NCI-H2029 (cell line): ENCODE data around the gene STIM1.

Experiments used
- DNase-seq: peaks from one replicate; lab custom pipeline; 2025; lab: John Stamatoyannopoulos, UW

STIM1 gene

DNA sequence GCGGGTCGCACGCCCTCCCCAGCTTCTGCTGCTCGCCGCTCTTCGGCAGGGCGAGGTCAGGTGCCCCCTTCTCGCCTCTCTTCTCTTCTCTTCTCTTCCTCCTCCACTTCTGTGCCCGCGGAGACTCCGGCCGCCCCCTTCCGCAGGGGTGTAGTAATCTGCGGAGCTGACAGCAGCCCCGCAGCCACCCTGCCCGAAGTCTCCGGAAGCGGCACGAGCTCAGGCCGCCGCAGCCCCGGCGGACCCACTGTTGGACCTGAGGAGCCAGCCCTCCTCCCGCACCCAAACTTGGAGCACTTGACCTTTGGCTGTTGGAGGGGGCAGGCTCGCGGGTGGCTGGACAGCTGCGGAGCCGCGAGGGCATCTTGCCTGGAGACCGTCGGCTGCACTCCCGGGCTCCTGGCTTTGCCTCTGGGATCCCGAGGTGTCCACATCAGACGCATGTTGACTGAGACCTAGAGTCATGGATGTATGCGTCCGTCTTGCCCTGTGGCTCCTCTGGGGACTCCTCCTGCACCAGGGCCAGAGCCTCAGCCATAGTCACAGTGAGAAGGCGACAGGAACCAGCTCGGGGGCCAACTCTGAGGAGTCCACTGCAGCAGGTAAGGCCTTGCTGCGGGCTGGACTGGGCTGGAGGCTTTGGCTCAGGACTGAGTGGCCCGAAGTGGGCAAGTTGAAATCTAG lies 486 bp downstream of the STIM1 start:
- DNase-seq: no peak

DNA sequence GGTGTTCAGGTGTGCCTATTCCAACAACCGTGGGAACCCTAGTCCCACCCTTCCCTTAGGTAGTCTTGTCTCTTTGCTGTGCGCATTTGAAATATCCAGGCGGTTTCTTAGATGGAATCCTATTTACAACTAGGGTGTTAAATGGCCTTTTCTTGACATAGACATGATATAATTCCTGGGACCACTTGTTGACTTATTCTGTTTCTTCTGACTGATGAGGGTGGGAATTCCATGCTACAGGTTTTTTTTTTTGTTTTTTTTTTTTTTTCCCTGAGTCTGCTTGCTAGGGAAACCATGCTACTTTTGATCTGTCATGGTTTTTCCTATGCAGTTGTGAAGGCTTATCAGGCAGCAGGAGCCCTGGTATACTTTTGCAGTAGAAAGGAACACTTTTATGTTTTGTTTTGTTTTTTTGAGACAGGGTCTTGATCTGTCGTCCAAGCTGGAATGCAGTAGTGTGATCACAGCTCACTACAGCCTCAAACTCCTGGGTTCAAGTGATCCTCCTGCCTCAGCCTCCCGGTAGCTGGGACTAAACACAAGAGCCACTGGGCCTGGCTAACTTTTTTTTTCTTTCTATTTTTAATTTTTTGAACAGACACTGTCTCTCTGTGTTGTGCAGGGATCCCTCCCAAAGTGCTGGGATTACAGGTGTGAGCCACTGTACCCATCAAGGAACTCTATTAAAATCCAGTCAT lies 1.5 kb downstream of the STIM1 start:
- DNase-seq: no peak

DNA sequence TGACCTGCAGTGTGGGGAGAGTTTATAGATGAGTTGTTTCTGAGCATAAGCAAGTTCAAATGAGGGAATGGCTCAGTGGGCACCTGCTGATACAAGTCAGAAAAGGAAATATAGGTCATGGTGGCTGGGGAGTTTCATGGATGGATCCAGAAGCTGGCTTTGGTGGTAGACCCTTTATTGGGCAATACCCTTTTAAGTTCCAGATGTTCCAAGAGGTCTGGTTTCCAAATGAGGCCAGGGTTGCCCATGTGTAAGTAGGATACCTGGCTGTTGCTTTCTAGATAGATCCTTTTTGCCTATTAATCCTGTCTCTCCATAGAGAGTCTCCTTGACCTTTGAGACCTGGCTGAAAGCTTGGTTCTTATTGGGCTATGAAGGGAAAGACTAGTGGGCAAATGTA lies 2.2 kb downstream of the STIM1 start:
- DNase-seq: no peak

DNA sequence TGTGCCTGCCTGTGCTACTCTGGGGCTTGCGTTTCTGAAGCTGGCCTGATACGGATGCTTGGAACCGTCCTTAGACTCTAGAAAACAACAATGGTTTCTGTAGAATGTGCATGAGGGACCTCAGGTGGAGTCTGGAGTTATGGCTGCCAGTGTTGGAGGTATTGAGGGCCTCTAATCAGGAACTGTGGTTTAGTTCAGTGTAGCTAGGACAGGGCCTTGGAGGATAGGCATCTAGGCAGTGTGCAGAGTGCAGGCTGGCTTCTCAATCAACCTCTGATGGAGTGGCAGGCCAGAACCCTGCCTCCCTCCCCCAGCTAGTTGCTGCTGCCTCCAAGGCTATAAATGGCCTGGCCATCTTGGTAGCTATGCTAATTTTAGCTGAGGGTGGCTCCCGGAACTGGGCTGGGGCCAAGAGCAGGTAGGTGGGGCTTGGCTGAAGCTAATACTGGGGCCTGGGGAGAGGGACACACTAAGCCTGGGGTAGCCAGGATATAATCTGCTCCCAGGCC lies 4.0 kb downstream of the STIM1 start:
- peak; percentile 64 for DNase-seq

DNA sequence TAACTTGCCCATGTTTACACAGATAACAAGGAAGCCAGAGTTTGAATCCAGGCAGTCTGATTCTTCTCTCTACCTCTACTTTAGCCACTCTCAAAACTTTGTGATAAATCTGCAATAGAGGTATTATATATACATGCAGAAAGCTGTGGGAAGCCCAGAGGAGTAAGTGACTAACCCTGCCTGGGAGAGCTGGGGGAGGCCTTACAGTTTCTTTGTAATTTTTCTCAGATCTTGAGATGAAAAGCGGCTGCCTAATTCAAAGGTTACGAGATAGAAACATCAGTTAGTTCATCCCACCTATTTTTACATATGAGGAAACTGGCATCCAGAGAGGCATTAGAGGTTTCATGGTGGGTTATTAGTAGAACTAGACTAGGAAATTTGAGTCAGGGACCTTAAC lies 4.9 kb downstream of the STIM1 start:
- no peak for DNase-seq

DNA sequence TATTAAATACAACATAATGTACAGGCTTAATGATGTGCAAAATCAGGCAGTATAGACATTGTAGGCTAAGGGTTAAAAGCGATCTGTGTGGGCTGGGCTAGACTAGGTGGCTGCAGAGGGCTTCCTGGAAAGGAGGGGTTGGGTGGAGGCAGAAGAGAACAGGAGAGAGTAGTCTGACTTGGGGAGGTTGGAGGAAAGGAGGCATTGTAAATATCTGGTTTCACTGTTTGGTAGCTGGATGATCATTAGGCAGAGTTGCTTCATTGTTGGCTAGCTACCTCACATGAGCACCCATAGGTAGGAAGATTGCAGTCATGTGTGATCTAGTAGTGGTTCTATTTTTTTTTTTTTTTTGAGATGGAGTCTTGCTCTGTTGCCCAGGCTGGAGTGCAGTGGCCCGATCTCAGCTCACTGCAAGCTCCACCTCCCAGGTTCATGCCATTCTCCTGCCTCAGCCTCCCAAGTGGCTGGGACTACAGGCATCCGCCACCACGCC lies 5.5 kb downstream of the STIM1 start:
- peak; percentile 78 for DNase-seq

DNA sequence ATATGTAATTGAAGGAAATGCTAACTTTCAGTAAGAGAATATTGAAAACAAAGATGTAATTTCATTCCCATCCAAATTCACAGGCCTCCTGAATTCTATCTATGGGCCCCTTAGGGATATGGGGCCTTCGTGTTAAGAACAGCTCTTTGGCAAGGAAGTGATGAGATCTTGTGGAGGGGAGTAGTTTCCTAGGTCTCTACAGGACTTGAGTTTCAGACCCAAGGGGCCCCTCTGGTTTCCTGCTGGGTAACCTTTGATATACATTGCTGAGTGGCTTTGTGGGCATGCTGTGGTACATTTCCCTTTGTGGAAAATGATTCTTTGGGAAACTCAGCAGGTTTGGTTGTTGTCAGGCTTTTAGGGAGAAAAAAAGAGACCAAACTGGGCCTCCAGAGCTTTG lies 6.2 kb downstream of the STIM1 start:
- DNase-seq: no peak

DNA sequence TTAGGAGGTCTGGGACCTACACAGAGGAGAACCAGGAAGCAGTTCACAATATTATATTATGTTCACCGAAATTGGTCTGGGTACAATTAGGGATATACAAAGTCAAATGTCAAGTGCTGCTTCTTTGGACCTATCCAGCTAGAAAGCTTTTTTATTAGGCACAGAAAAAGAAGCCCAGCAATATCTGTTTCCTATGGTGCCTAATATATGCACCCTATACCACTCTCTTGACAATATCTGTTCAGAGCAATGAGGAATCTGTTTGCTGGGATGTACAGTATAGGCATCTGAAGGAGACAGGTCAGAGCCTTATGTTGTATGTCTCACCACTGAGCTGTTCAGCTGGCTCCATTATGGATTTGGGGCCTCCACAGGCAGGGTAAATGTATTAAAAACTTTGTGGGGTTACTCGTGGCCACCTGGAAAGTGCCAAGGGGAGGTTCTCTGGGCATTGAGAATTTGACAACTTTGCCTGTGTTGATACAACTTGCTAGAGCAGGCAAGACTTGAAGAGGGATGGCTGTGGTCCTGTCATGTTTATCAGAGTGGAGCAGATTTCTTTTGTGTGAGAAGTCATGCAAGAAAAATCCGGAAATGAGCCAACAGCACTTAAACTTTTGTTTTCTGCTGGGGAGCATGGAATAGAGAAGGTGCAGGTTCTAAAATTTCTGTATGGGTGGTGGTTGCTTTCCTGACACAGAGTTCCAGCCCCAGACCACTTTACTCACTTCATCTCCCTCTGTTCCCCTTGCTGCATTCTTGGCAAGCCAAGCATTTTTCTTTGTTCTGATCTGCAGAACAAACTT lies 10.1 kb downstream of the STIM1 start:
- DNase-seq: no peak

DNA sequence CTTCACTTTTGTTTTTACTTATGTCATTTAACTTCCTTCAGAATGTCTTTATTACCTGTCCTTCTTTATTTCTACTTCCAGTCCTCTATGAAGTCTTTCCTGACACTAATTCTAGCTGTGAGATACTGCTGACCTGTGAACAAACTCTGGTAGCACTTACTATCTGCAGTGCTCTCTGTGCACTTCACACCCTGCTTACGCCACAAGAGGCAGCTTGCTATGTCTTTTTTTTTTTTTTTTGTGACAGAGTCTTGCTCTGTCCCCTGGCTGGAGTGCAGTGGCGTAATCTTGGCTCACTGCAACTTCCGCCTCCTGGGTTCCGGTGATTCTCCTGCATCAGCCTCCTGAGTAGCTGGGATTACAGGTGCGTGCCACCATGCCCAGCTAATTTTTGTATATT lies 10.7 kb downstream of the STIM1 start:
- DNase-seq: no peak

DNA sequence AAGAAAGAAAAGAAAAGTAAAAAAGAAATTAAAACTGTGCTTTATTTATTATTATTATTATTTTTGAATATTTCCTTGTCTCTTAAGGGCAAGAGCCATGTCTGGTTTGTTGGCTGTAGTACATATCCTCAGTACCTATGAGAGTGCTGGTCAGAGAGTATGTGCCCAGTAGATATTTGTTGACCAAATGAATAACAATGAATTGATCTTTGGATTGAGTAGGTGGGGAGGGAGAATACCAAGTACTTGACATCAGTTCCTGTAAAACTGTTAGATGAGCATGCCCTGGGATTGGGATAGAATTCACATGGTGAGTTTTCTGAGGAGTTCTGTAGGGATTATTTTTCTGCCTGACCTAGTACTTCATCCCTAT lies 11.4 kb downstream of the STIM1 start:
- DNase-seq: no peak

DNA sequence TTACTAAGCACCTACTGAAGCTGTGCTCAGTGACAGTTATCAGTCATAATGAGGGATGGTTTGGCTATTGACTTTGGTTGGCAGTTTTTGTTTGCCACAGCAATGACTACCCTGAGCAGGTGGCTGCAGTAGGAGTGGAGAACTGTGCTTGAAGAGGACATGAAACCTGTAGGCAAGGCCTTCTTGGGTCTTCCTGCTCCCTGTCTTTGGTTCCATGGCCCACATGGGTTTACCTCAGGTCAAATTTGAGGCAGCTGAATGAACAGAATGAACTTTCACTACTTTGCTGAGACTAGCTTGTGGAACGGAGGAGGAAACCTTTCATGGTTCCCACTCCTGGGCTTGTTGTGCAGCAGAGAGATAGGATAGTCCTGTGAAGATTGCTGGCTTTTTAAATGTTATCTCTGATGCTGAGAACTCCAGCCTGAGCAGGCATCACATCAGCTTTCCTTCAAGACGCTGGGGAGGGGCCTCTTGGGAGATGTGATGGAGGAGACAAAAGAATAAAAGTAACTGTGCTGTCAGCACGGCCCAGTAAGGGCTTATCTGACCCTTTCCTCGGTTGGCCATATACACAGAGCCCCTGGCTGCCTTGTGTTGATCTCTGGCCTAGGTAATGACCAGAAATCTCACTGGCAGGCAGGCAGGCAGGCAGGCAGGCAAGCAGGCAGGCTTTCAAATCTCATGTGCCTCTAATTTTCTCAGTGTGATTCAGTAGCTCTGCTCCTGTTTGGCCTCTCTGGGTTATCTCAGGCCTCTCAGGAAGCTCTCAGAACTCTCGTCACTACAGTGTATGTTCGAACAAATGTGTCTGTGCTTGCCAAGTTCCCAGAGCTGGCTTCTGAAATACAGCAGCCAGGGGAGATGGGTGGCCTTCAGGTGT lies 12.0 kb downstream of the STIM1 start:
- no peak for DNase-seq

DNA sequence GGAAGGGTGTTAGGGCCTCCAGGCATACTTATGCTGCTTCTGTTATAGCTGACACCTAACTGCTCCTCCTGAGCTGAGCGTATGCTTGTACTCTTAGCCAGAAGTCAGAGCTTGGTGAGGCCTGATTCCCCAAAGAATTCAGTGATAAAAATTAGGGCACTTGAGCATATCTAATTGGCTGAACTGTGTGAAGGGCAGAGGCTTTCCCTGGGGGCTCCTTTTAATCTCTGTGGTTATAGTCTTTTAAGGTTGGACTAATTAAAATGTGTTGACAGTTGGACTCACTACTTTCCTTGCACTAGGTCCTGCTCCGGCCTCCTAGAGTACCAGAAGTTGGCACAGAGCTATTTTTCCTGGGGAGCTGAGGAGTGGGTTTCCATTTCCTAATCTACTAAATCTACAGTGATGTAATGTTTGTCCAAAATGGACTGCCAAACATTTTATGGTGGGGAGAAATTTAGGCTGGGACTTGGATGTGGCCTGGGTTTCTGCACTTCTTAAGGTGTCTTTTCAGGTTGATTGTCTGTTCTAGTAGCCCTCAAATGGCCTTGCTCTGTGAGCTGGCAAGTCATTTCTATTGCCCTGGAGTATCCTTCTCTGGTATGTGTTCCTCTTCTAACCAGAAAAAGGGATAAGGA lies 18.4 kb downstream of the STIM1 start:
- DNase-seq: no peak

DNA sequence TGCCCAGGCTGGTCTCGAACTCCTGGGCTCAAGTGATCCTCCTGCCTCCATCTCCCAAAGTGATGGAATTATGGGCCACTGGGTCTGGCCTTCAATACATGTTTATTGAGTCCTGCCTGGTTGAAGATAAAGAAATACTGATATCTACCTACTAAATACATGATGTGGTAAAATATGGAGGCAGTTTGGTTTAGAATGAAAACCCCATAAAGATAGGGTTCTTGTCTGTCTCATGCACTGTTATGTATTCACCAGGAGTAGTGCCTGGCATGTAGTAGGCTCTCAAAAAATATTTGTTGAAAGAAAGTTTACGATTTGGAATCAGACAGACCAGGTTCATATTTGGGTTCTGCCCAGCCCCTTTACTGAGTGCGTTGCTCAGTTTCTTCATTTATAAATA lies 21.1 kb downstream of the STIM1 start:
- DNase-seq: no peak

DNA sequence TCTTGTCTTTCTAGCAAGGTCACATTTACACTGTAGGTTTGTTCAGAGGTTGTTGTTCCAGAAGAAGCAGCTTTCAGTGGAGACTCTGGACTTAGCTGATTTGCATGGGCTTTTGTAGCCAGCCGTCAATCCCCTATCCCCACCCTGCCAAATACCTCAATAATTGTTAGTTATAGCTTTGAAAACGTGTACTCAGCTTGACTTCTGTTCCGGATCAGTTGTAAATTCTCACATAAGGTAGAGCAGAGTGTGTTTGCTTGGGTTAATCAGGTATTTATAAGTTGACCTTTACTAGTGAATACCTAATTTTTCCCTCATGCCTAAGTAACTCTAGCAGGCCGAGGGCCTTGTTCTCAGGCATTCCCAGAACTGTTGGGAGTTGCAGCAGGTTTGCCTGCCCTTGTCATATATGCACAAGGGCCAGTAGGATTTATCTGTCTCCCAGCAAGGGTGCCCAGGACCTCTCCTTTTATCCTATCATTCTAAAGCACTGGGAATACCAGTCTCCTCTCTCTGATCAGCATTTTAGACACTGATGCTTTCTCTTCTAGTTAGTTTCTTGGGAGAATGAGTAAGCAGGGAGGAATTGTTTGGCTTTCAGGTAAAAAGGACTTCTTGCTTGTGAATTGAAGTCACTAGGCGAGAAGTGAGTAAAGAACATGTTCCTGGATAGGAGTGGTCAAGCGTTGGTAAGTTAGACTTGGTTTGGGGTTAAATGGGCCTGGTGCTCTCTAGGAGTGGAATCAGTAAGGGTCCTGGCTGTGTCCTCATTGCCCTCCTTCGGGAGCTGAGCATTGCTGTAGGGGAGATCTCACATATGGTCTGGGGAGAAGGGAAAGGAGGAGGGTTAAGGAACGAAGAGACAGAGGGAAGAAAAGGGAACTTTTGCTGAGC lies 22.1 kb downstream of the STIM1 start:
- no peak for DNase-seq

DNA sequence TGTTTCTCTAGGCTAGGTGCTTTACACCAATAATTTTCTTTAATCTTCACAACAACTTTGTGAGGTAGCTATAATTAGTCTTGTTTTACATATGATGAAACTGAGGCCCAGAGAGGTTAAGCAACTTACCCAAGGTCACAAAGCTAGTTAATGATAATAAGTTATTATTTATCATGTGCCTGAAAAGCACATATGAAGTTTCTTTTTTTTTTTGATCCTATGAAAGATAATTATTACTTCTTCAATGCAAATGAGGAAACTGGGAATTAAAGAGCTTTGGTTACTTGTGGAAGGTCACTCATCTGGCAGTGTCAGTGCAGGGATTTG lies 22.8 kb downstream of the STIM1 start:
- DNase-seq: no peak

DNA sequence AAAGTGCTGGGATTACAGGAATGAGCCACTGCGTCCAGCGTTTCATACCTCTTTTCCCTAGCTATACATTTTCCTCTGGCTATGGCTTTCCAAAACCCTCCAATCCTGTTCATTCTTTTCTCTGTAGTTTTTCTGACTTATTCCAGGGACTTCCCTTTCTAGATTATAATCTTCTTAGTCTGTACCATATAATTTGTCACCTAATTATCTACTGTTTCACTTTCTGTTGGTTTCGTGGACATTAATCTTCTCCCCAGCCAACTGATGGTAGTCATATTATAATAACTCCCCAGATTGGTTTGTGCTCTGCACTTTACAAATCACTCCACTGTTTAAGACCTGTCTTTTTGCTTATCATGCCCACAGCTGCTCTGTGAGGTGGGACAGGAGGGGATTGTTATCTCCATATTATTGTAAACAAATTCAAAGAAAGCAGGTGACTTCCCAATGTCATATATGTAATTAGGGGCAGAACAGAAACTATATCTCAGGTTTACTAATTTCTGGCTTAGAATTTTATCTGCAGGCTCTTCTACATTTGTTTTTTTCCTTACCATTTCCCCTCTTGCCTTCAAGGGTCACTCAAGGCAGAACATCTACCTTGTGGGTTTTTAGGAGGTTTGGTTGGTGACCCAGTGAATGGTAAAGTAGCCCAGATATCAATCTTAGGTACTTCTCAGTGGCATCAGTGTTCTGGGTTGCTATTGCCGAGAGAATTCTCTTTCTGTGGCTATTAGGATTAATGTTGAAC lies 23.9 kb downstream of the STIM1 start:
- DNase-seq: no peak

DNA sequence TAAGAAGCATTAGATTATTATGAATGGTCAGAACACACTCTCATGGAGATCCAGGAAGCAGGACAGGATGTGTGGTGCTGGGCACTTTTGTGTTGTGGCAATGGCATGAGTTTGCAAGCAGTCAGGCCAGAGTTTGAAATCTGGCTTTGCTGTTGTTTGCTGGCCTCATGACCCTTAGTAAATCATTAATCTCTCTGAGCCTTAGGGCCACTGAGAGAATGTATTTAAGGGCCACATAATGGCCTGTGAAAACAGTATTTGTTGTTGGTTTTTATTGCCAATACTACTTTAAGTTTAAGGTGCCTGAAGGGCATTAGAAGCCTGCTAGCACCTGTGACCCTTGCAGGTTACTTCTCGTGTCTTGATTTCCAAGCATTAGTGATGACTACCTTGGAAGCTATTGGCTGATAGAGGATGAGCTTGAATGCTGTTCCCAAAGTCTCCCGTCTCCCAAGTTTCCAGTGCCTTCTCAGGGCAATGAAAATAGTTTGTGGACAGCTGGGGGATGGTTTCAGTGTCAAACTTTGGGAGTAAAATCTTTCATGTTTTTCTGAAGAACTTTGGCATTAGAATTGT lies 24.6 kb downstream of the STIM1 start:
- no peak for DNase-seq

DNA sequence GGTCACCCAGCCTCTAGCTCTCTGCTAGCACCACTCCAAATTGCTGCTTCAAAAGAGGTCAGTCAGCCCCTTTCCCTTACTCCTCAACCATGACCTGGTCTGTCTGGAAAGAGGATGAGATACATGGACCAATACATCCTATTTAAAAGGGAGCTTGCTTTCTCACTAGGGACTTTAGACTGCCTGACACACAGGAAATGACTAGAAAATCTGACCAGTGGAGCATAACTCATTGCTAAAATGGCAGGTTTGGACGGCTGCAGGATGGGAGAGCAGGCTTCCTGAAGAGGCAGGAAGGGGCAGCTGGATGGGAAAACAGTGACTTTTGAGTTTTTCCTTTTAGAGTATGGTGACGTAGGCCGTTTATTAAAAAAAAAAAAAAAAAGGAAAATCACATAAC lies 25.3 kb downstream of the STIM1 start:
- no peak for DNase-seq

DNA sequence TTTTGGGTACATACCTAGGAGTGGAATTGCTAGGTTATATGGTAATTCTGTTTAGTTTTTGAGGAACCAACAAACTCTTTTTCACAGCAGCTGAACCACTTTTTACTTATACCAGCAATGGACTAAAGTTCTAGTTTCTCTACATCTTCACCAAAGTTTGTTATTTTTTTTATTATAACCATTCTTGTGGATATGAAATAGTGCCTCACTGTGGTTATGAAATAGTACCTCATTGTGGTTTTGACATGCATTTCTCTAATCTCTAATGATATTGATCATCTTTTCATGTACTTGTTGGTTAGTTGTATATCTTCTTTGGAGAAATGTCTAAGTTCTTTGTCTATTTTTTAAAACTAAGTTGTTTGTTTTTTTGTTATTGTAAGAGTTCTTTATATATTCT lies 27.2 kb downstream of the STIM1 start:
- DNase-seq: no peak
